GM18870 (cell line): Measurements from ENCODE around the gene RNF19B.
"Not testable (repeated sequence)": the region's sequence is repeated elsewhere in the genome, so short reads cannot be mapped to it uniquely, and the experiment has no call there.

Source experiments
- ATAC-seq: cut with Tn5 transposase; IDR thresholded peaks from one replicate; pipeline ENCODE4 v1.9.1; 2021; ENCODE audit warnings: moderate library complexity; ENCODE audit not compliant: unreplicated experiment

The RNF19B gene

GRCh38 chr1:32993324-32993636 is 28.7 kb upstream of the RNF19B start:
- ATAC-seq, result not testable (repeated sequence)

DNA sequence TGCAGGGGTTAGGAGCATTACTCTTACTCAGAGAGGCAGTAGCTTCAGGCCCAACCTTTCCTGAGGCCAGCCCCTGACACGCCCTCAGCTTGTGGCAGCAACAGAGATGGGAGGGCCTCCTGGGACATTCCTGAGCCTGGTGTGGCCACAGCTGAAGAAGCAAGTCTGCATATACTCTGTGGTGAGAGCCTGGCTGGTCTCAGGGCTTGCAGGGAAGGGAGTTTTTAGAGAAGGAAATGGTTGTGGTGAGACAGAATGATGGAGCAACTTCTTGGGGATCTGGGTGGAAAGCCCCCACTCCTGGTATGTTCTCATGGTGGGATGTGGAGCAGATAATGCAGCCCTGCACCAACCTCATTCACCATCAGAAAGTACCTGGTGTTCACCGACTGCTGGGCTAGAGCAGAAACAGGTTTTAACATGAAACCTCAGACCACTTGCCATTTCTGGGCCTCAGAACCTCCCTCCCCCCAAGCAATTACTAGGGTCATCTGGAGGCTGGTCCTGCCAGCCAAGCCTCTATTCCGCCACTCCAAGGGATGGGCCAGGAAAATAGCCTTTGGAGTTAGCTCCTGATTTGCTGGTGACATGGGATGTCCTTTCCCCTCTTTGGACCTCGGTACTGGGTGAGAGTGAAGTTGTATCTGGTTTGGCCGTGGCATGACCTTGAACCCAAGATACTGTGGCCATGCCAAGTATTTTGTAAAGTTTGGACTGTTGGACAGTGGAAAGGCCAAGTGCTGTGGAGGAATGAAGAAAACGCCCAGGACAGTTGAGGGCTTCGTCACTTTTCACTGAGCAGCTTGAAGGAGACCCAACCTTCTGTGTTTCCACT is 28.1 kb upstream of the RNF19B start:
- peak; percentile 82 for ATAC-seq

DNA sequence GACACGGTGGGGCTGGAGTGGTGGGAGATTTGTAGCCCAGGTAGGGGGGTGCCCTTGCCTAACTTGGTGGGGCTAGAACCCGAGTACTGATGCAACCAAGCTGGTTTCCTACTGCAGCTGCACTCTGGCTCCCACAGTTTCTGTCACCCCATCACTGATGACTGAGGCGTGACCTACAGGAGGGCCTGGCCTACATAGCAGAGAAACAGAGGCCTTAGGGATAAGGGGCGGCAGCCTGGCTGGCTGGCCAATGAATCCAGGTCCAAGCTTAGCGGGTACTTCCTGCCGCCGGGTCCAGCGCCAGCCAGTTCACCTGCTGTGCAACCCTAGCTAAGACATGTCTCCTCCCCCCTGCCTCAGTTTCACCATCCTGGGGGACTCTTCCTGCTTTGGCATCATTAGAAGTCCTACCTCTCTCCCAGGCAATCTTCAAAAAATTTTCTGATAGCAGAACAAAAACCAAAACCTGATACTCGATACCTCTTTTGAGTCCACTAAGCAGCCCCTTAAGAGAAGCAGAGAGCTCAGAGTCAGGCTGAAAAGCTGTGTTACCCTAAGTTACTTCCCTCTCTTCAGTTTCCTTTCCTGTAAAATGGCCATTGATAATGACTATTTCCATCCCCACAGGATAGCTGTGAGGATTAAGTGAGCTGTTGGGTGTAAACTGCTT is 27.3 kb upstream of the RNF19B start:
- ATAC-seq, result no peak

DNA sequence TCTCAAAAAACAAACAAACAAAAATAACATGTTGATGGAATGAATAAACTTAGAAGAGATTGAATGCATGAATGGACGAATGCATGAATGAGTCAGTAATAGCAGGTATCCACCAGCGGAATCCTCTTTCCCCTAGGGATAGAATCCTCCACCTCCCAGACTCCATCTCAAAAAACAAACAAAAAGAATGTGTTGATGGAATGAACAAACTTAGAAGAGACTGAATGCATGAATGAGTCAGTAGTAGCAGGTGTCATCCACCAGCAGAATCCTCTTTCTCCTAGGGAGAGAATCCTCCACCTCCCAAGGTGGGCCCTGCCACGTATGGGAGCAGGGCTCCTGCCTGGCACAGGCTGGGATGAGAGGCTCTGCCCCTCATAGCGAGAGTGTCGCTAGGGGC is 26.8 kb upstream of the RNF19B start:
- no peak for ATAC-seq

DNA sequence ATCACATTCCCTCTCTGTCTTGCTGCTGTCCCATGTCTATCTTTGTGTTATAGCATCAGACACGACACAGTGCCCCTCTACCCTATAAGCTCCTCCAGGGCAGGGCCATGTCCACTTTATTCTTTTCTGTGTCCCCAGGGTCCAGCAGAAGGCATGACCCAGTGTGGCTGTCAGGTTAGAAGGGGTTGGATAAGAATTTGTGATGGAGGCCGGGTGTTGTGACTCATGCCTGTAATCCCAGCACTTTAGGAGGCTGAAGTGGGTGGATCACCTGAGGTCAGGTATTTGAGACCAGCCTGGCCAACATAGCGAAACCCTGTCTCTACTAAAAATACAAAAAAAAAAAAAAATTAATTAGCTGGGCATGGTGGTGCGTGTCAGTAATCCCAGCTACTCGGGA is 26.3 kb upstream of the RNF19B start:
- ATAC-seq, result no peak

GRCh38 chr1:32989160-32990050 is 24.8 kb upstream of the RNF19B start:
- no peak for ATAC-seq

- ATAC-seq, result no peak
These were observed 24.1 kb upstream of the RNF19B start for GRCh38 chr1:32988665-32989064.

GRCh38 chr1:32985226-32985625 is 20.6 kb upstream of the RNF19B start:
- no peak for ATAC-seq

- ATAC-seq, result no peak
These were observed 20.0 kb upstream of the RNF19B start for GRCh38 chr1:32984455-32985171.

DNA sequence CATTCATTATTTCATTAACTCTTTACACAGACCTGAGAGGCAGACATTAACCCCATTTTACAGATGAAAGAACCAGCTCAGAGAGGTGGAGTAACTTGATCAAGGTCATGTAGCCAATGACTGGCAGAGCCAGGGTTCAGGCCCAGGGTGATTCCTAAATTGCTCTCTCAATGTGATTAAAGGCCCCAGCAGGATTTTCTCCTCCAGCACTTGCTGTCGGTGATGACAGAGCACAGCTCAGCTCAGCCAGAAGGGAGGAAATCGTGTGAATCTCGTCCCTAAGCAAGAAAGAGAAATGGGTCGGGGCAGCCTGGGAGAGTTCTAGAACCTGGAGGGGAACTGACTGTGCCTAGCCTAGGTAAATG is 19.5 kb upstream of the RNF19B start:
- no peak for ATAC-seq

DNA sequence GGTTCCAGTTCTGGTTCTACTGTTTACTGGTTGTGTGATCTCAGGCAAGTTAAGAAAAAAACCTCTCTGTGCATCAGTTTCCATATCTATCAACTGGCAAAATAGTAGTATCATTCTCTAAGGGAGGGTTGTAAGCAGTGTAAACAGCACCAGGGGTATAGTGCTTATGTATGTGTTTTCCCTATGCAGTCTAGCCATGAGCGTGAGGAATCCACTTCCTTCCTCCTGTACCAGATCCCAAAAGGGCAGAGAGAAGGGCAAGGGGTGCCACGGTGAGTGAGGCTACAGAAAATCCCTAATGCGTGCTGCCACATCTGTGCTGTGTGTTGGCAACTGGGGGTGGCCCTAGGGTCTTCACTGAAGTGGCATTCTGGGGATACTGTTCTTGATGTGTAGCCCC is 18.4 kb upstream of the RNF19B start:
- no peak for ATAC-seq

- peak; percentile 85 for ATAC-seq
These were observed 16.6 kb upstream of the RNF19B start for GRCh38 chr1:32981003-32981901.

DNA sequence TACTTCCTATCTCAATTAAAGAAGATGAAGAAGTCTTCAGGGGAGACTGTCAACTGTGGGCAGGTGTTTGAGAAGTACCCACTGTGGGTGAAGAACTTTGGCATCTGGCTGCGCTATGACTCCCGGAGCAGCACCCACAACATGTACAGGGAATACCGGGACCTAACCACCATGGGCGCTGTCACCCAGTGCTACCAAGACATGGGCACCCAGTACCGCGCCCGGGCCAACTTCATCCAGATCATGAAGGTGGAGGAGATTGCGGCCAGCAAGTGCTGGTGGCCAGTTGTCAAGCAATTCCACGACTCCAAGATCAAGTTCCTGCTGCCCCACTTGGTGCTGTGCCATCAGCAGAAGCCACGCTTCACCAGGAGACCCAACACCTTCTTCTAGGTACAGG is 15.5 kb upstream of the RNF19B start:
- ATAC-seq, result no peak

GRCh38 chr1:32978854-32979253 is 14.2 kb upstream of the RNF19B start:
- no peak for ATAC-seq

DNA sequence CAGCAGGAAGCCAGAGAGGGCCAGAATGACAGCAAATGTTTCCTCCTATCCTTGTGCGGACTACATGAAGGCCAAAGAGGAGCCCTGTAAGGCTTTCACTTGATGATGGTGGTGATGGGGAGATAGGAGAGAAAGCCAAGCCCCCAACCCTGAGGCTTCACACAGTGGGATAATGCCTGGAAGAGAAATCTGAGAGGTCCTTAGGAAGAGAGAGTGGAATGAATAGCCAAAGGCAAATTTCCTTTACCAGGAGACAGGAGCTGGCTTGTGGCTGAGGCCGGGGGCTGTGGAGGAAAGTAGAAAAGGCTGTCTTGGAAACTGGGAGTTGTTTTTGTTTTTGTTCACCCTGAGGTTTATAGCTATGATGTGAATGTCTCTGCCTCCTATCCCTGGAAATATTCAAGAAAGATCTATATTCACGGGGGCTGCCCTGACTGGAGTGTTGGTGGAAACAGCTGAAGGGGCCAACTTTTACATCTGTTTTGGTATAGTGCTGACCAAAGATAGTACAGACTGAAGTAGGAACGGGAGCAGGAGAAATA is 13.0 kb upstream of the RNF19B start:
- ATAC-seq, result no peak

- ATAC-seq, result not testable (repeated sequence)
These were observed 10.4 kb upstream of the RNF19B start for GRCh38 chr1:32975055-32975454.

DNA sequence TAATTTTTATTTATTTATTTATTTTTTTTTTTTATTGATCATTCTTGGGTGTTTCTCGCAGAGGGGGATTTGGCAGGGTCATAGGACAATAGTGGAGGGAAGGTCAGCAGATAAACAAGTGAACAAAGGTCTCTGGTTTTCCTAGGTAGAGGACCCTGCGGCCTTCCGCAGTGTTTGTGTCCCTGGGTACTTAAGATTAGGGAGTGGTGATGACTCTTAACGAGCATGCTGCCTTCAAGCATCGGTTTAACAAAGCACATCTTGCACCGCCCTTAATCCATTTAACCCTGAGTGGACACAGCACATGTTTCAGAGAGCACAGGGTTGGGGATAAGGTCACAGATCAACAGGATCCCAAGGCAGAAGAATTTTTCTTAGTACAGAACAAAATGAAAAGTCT is 8.8 kb upstream of the RNF19B start:
- not testable (repeated sequence) for ATAC-seq

- no peak for ATAC-seq
These were observed 8.3 kb upstream of the RNF19B start for GRCh38 chr1:32972814-32973428.

DNA sequence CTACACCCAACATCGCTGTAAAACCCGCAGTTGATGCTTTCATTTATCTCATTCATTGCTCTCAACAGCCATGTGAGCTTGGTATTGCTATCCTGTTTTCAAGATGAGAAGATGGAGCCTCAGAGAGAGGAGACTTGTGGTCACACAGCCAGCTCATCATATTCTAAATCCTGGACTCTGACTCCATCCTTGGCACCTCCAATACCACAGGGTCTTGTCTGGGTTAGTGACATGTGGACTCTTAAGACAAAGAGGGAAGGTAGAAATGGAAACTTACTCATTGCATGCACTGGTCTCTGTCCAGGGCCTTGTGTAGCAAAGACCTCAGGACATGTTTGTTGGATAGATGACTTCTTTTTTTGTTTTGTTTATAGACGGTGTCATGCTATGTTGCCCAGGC is 7.0 kb upstream of the RNF19B start:
- no peak for ATAC-seq
